ENCODE measurements around the gene RAB31.

GRCh38 chr18:9876867-9877654 is 169.0 kb downstream of the RAB31 start:
- TF ChIP-seq, protein P1, sequence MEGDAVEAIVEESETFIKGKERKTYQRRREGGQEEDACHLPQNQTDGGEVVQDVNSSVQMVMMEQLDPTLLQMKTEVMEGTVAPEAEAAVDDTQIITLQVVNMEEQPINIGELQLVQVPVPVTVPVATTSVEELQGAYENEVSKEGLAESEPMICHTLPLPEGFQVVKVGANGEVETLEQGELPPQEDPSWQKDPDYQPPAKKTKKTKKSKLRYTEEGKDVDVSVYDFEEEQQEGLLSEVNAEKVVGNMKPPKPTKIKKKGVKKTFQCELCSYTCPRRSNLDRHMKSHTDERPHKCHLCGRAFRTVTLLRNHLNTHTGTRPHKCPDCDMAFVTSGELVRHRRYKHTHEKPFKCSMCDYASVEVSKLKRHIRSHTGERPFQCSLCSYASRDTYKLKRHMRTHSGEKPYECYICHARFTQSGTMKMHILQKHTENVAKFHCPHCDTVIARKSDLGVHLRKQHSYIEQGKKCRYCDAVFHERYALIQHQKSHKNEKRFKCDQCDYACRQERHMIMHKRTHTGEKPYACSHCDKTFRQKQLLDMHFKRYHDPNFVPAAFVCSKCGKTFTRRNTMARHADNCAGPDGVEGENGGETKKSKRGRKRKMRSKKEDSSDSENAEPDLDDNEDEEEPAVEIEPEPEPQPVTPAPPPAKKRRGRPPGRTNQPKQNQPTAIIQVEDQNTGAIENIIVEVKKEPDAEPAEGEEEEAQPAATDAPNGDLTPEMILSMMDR (IDR thresholded peaks at IDR 0.05): no peak
- TF ChIP-seq POLR2A (IDR thresholded peaks at IDR 0.05): no peak
